HCT116 (cell line): ENCODE measurements around the gene RABGAP1.

Experiments used
- CEBPB ChIP-seq: IDR thresholded peaks from 2 replicates; pipeline ENCODE4 v1.6.1; 2012; ENCODE audit warnings: low read depth
- CTCF ChIP-seq, 3 experiments: fragments of 200-600 bp in 1 of 3; sonication (generic) in 1 of 3; IDR thresholded peaks in 2 of 3; conservative IDR thresholded peaks in 1 of 3; 2 replicates each; pipeline ENCODE4 v1.5.1; 2012 to 2017; ENCODE audit warnings: low read depth in 2 of 3, low read length in 2 of 3, antibody characterized with exemption in 1 of 3, borderline replicate concordance in 1 of 3, control low read depth in 1 of 3, mild to moderate bottlenecking in 1 of 3, mixed read lengths in 1 of 3, mixed run types in 1 of 3, moderate library complexity in 1 of 3; ENCODE audit not compliant: insufficient read depth in 1 of 3
- EGR1 ChIP-seq: IDR thresholded peaks from 2 replicates; pipeline ENCODE4 v1.6.1; 2012; ENCODE audit warnings: low read depth
- ELF1 ChIP-seq: IDR thresholded peaks from 2 replicates; pipeline ENCODE4 v1.6.1; 2012; ENCODE audit warnings: low read depth, borderline replicate concordance
- EZH2 ChIP-seq: fragments of 200-600 bp; sonication (generic); IDR thresholded peaks from 2 replicates; pipeline ENCODE4 v1.6.1; 2017; ENCODE audit warnings: antibody characterized with exemption, mixed run types
- EZH2phosphoT487 ChIP-seq: fragments of 200-600 bp; IDR thresholded peaks from 2 replicates; pipeline ENCODE4 v1.6.1; 2018; ENCODE audit warnings: antibody characterized with exemption, borderline replicate concordance
- JUND ChIP-seq: IDR thresholded peaks from 2 replicates; pipeline ENCODE4 v1.6.1; 2012
- POLR2A ChIP-seq: IDR thresholded peaks from 2 replicates; pipeline ENCODE4 v1.7.0; 2011; ENCODE audit warnings: borderline replicate concordance; ENCODE audit not compliant: insufficient read depth, insufficient read length; ENCODE audit errors: extremely low read depth
- POLR2AphosphoS5 ChIP-seq: IDR thresholded peaks from 2 replicates; pipeline ENCODE4 v1.6.1; 2011; ENCODE audit warnings: mild to moderate bottlenecking, low read depth, low read length, moderate library complexity
- SP1 ChIP-seq: IDR thresholded peaks from 2 replicates; pipeline ENCODE4 v1.6.1; 2012; ENCODE audit warnings: low read depth
- SRF ChIP-seq: IDR thresholded peaks from 2 replicates; pipeline ENCODE4 v1.6.1; 2012; ENCODE audit warnings: low read depth
- YY1 ChIP-seq: IDR thresholded peaks from 2 replicates; pipeline ENCODE4 v1.6.1; 2011; ENCODE audit warnings: low read length, low read depth, moderate library complexity, mild to moderate bottlenecking; ENCODE audit not compliant: insufficient replicate concordance; ENCODE audit errors: extremely low read depth
- ZFX ChIP-seq: fragments of 450-650 bp; IDR thresholded peaks from 2 replicates; pipeline ENCODE4 v1.6.1; 2017

GRCh38 chr9:122988141-122988540 lies 47.3 kb downstream of the RABGAP1 start:
- TF ChIP-seq POLR2AphosphoS5 (no peak), EGR1 (no peak), CTCF (IDR thresholded peaks at IDR 0.05 in 2 of 3, conservative IDR thresholded peaks at IDR 0.05 in 1 of 3; ENCODE audit: borderline replicate concordance in 1 of 3, insufficient read depth in 1 of 3, low read depth in 2 of 3, low read length in 2 of 3) (no peak), ELF1 (no peak), ZFX (no peak), JUND (no peak), POLR2A (no peak), CEBPB (no peak), EZH2 (no peak), EZH2phosphoT487 (no peak), SRF (no peak), YY1 (no peak), SP1 (no peak)
